GM19467 (cell line): ENCODE data around the gene CSH1.
"Not testable (repeated sequence)": the region's sequence is repeated elsewhere in the genome, so short reads cannot be mapped to it uniquely, and the experiment has no call there.

Experiments used
- ATAC-seq: cut with Tn5 transposase; IDR thresholded peaks from one replicate; pipeline ENCODE4 v1.9.1; 2021; ENCODE audit warnings: mild to moderate bottlenecking, moderate library complexity; ENCODE audit not compliant: unreplicated experiment

CSH1 gene

DNA sequence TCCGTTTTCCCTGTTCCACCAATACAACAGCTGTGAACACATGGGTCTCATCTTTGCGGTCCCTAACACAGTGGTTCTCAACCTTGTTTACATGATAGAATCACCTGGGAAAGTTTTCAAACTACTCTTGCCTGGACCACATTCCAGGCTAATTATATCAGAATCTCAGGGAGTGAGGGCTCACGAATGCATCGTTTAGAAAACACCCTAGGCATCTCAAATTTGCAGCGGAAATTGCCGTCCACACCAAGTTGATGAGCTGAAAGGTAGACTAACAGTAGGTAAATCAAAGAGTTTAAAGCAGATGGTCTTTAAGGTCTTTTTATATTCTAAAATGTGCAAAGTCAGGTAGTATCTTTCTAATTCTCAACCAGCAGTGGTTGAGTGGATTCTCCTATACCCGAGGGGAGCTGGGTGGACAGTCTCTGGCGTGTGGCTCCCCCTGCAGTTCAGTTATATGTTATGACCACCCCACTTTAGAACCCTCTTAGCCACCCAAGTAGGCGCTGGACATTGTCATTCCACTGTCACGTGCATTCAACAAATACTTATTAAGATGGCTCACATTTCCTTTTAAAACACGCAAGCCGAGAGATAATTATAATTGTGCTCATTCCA lies 10.9 kb upstream of the CSH1 start:
- not testable (repeated sequence) for ATAC-seq

GRCh38 chr17:63904796-63905195 lies 8.4 kb upstream of the CSH1 start:
- ATAC-seq, result not testable (repeated sequence)

- not testable (repeated sequence) for ATAC-seq
Observed at GRCh38 chr17:63903787-63904201, 7.4 kb upstream of the CSH1 start.

DNA sequence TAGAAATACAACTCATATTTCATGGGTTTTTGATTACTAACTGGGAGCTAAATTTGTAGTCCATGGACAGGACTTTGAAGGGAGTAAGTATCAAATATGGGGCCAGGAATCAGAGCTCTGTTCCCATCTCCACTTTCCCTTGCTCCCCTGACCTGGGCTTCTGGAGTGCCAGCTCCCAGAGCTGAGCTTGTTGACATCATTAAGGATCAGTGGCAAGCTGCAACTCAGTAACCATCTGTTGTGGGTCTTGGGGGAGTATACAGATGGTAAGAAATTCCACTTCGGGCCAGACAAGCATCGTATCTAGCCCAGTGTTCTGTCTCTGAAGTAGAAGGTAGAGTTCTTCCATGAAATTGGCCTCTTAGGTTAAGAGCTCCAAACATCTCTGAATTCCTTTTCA lies 5.6 kb upstream of the CSH1 start:
- ATAC-seq, result not testable (repeated sequence)

DNA sequence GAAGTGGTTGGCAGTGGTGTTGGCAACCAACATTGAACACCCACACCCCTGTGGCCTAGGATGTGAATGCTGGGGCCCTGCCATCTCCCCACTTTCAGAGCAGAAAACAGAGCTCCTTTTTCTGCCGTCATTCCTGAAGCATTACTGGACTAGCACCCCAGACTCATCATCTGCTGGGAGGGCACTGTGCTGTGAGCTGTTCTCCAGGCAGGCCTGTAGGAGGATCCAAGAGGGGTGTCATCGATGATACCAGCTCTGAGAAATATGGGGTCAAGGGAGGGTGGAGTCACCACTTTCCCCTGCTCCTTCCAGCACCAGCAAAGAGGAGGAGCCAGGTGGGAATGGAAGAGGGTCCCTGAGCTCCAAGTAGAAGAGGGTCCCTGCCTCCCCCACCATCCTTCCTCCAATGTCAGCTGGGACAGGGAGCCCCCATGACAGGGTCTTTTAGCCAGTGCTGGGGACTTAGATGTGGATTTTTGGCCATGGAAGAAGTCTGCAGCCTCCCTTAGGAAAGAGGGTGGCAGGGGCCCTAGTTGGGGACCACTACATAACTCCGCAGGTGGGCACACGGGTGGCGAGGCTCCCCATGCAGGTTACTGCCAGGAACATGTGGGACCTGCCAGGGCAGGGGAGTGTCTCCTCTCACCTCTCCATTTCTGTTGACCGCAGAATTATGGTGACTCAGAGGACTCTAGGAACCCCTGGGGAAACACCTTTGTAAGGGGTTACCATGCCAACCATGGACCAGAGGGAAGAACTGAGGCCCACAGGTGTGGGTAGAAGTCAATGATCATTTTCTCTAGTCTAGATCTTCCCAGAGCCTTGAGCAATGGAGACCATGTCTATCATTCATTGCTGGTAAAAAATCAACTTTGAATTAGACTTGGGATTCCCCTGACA lies 2.8 kb upstream of the CSH1 start:
- ATAC-seq, result not testable (repeated sequence)

GRCh38 chr17:63894821-63895220 lies 1.6 kb downstream of the CSH1 start:
- not testable (repeated sequence) for ATAC-seq

- not testable (repeated sequence) for ATAC-seq
Observed at GRCh38 chr17:63894021-63894420, 2.4 kb downstream of the CSH1 start.

DNA sequence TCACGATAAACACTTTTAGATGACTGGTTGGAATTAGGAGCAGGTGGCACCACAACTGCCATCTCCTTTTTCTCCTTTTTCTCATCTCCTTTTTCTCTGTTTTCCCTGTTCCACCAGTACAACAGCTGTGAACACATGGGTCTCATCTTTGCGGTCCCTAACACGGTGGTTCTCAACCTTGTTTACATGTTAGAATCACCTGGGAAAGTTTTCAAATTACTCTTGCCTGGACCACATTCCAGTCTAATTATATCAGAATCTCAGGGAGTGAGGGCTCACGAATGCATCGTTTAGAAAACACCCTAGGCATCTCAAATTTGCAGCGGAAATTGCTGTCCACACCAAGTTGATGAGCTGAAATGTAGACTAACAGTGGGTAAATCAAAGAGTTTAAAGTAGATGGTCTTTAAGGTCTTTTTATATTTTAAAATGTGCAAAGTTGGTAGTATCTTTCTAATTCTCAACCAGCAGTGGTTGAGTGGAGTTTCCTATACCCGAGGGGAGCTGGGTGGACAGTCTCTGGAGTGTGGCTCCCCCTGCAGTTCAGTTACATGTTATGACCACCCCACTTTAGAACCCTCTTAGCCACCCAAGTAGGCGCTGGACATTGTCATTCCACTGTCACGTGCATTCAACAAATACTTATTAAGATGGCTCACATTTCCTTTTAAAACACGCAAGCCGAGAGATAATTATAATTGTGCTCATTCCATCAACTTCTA lies 3.9 kb downstream of the CSH1 start:
- ATAC-seq, result not testable (repeated sequence)

GRCh38 chr17:63889026-63889848 lies 7.1 kb downstream of the CSH1 start:
- ATAC-seq, result not testable (repeated sequence)

- ATAC-seq, result not testable (repeated sequence)
Observed at GRCh38 chr17:63885119-63885518, 11.3 kb downstream of the CSH1 start.

DNA sequence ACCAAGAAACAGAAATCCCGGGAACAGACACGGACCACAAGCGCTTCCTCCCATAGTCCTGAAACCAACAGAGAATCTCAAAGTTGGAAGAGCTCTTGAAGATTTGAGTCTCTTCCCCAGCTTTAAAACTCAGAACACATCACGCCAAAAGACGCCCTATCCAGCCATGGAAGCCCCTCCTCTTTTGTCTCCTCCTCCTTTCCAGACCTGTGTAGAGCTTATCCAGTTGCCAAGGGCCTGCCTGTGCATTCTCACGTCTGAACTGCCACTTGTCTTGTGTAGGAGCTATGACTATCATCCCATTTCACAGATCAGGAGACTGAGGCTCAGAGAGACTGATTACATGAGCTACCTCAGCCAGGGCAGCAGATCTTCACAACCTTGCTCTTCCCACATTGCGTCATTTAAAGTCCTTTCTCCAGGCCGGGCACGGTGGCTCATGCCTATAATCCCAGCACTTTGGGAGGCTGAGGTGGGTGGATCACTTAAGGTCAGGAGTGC lies 13.7 kb downstream of the CSH1 start:
- not testable (repeated sequence) for ATAC-seq

- ATAC-seq, result no peak
Observed at GRCh38 chr17:63881935-63882601, 14.3 kb downstream of the CSH1 start, which contains the start of gene GH2. GH2 (minus strand) TSS chr17:63881944; CDS start chr17:63881801, 143 bp downstream.

DNA sequence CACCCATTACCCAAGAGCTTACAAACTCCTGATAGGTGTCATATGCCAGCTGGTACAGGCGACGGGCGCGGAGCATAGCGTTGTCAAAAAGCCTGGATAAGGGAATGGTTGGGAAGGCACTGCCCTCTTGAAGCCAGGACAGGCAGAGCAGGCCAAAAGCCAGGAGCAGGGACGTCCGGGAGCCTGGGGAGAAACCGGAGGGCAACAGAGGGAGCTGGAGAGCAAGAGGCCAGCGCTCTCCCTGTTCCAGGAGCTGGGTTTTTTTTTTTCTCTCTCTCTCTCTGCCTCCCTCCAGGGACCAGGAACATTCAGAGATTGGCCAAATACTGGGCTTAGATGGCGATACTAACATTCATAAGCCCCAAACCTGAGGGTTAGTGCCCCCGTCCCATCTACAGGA lies 15.0 kb downstream of the CSH1 start:
- ATAC-seq, result not testable (repeated sequence)

- ATAC-seq, result no peak
Observed at GRCh38 chr17:63880706-63881105, 15.7 kb downstream of the CSH1 start.

DNA sequence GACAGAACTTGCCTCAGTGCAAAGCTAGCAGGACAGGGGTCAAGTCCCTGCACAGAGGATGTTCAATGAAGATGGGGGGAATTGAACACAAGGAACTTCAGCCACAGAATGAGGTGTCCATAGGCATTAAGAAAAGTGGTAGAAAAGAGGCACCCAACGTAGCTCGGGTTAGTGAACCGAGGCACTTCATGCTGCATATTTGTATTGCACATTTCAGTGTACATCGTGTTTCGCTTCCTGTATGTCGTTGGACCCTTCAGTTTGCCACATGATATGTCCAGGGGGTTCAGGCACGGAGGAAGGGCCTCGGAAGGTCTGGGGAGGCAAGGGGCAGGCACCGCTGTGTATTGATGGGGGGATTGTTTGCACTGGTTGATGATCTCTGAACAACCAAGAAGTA lies 18.0 kb downstream of the CSH1 start:
- not testable (repeated sequence) for ATAC-seq

GRCh38 chr17:63874693-63875092 lies 21.7 kb downstream of the CSH1 start:
- not testable (repeated sequence) for ATAC-seq

DNA sequence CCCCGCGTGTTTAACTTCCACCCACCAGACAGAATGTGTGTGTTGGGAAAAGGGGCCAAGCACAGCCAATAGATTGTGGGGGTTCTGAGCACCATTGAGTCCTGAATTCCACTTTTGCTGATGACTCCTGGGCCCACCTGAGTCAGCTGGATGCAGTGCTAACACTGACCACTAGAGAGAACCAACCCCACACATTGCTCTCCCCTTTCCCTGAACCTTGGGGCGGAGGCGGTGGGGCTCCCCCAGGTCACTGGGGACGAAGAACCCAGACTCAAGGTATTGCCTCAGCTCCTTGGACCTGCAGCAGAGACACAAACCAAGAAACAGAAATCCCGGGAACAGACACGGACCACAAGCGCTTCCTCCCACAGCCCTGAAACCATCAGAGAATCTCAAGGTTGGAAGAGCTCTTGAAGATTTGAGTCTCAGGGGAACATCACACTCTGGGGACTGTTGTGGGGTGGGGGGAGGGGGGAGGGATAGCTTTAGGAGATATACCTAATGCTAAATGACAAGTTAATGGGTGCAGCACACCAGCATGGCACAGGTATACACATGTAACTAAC lies 22.2 kb downstream of the CSH1 start:
- ATAC-seq, result not testable (repeated sequence)

- ATAC-seq, result not testable (repeated sequence)
Observed at GRCh38 chr17:63873577-63873976, 22.8 kb downstream of the CSH1 start, which contains the start of gene CSH2. CSH2 (minus strand) TSS chr17:63873677; CDS start chr17:63873614, 63 bp downstream.
